HepG2 (cell line): ENCODE data around the gene CNDP1. TPM values are rescaled to one million over a fixed set of nuclear protein-coding genes. Genes with fewer than 3 reads are reported as not detected.

ENCODE experiments used
- ATAC-seq: fragments of 200-7000 bp; cut with Tn5 transposase; 3 replicates; pipeline ENCODE4 v1.9.1; 2020; ENCODE audit warnings: mild to moderate bottlenecking, moderate library complexity
- BruUV-seq: library from RNA; stranded (reverse); fragments of 400-500 nt; replicated peaks from 2 replicates; lab custom pipeline; 2021; lab: Mats Ljungman, UMichigan
- CTCF ChIA-PET: fragments of 300-600 bp; formaldehyde crosslinking; extraction: SDS; loops from one replicate; lab custom pipeline; 2021; ENCODE audit warnings: low total read pairs, inconsistent platforms, low intra/inter-chr PET ratio; lab: Yijun Ruan, JAX
- POLR2A ChIA-PET: fragments of 350-600 bp; sonication (Branson Sonifier 250); formaldehyde crosslinking; loops from one replicate; lab custom pipeline; 2020; ENCODE audit warnings: antibody characterized with exemption, inconsistent platforms; lab: Yijun Ruan, JAX
- DNase-seq: peaks from one replicate; pipeline ENCODE4 v3.0.0-alpha.2; 2015; ENCODE audit warnings: low spot score
- FAIRE-seq: peaks from 3 replicates; lab custom pipeline; 2011; peaks lifted over from hg19 to GRCh38; lab: Jason Lieb, UNC
- H2AFZ ChIP-seq: one replicate; pipeline ENCODE4 v1.6.1; 2011; ENCODE audit warnings: low read length, inconsistent platforms
- H3K27ac ChIP-seq: fragments of 300-600 bp; 3 replicates; pipeline ENCODE4 v1.8.0; 2011; ENCODE audit warnings: mixed run types, mild to moderate bottlenecking, mixed read lengths, low read length, inconsistent platforms; ENCODE audit not compliant: insufficient read depth; ENCODE audit errors: extremely low read length
- H3K27me3 ChIP-seq, 2 experiments: fragments of 200-600 bp in 1 of 2; 2 replicates in 1 of 2; 3 replicates in 1 of 2; pipeline versions ENCODE4 v1.6.0 to v1.8.0; 2011; ENCODE audit warnings: low read length in 2 of 2, mild to moderate bottlenecking in 2 of 2, moderate library complexity in 2 of 2, inconsistent platforms in 1 of 2; ENCODE audit not compliant: insufficient read depth in 2 of 2, control insufficient read depth in 1 of 2
- H3K36me3 ChIP-seq, 2 experiments: fragments of 200-600 bp in 1 of 2; replicated peaks in 1 of 2; 2 replicates in 1 of 2; 3 replicates in 1 of 2; pipeline versions ENCODE4 v1.5.1 to v1.8.0; 2011; ENCODE audit warnings: low read length in 2 of 2, inconsistent platforms in 1 of 2; ENCODE audit not compliant: insufficient read depth in 2 of 2, control insufficient read depth in 1 of 2
- H3K4me1 ChIP-seq: 2 replicates; pipeline ENCODE4 v1.5.1; 2012; ENCODE audit warnings: low read length, inconsistent platforms; ENCODE audit not compliant: insufficient read depth
- H3K4me2 ChIP-seq: 2 replicates; pipeline ENCODE4 v1.6.0; 2011; ENCODE audit warnings: low read depth, low read length, inconsistent platforms
- H3K4me3 ChIP-seq, 3 experiments: fragments of 200-600 bp in 1 of 3; sonication (generic), shearing (Covaris generic) in 1 of 3; replicated peaks in 1 of 3; 2 replicates each; pipeline ENCODE4 v1.5.1; 2011 to 2016; ENCODE audit warnings: low read length in 3 of 3, inconsistent platforms in 2 of 3, low read depth in 2 of 3, mild to moderate bottlenecking in 2 of 3, control low read depth in 1 of 3, mixed read lengths in 1 of 3; ENCODE audit not compliant: insufficient read depth in 1 of 3
- H3K79me2 ChIP-seq: one replicate; pipeline ENCODE4 v1.6.1; 2011; ENCODE audit warnings: low read length, inconsistent platforms; ENCODE audit not compliant: insufficient read depth
- H3K9ac ChIP-seq: 2 replicates; pipeline ENCODE4 v1.6.0; 2011; ENCODE audit warnings: mild to moderate bottlenecking, low read depth, low read length, inconsistent platforms; ENCODE audit not compliant: insufficient read depth
- H3K9me3 ChIP-seq: 2 replicates; pipeline ENCODE4 v1.5.1; 2012; ENCODE audit warnings: mild to moderate bottlenecking, low read length
- H4K20me1 ChIP-seq: 2 replicates; pipeline ENCODE4 v1.6.0; 2011; ENCODE audit warnings: inconsistent platforms, mild to moderate bottlenecking, low read length, moderate library complexity; ENCODE audit not compliant: insufficient read depth
- ADNP ChIP-seq: sonication (generic); formaldehyde crosslinking; IDR thresholded peaks from 2 replicates; pipeline ENCODE4 v1.4.0; 2020; ENCODE audit warnings: missing genetic modification reagents
- EP300 ChIP-seq, 3 experiments: sonication (generic) in 1 of 3; formaldehyde crosslinking in 1 of 3; IDR thresholded peaks; 2 replicates each; pipeline versions ENCODE4 v1.5.1 to v1.6.1; 2011 to 2020; ENCODE audit warnings: low read depth in 2 of 3, low read length in 2 of 3, borderline replicate concordance in 1 of 3, improper control_type of control experiment in 1 of 3, mild to moderate bottlenecking in 1 of 3, missing genetic modification reagents in 1 of 3, moderate library complexity in 1 of 3
- RAD51 ChIP-seq: fragments of 450-650 bp; IDR thresholded peaks from 2 replicates; pipeline ENCODE4 v1.6.1; 2016; ENCODE audit warnings: borderline replicate concordance
- SIN3B ChIP-seq: fragments of 150-350 bp; IDR thresholded peaks from 2 replicates; pipeline ENCODE4 v1.6.1; 2014; ENCODE audit warnings: low read length
- ZBTB40 ChIP-seq, 2 experiments: fragments of 450-650 bp in 1 of 2; sonication (generic) in 1 of 2; formaldehyde crosslinking in 1 of 2; IDR thresholded peaks; 2 replicates each; pipeline versions ENCODE4 v1.6.1 to v1.8.0; 2016 to 2022; ENCODE audit warnings: antibody characterized with exemption in 1 of 2, mild to moderate bottlenecking in 1 of 2, missing genetic modification reagents in 1 of 2
- ZNF230 ChIP-seq: sonication (generic); formaldehyde crosslinking; IDR thresholded peaks from 2 replicates; pipeline ENCODE4 v1.4.0; 2020; ENCODE audit warnings: mild to moderate bottlenecking, missing genetic modification reagents
- ZNF580 ChIP-seq: IDR thresholded peaks from 2 replicates; pipeline ENCODE4 v1.6.1; 2016; ENCODE audit warnings: low read depth, borderline replicate concordance
- ZNF724P ChIP-seq: sonication (generic); formaldehyde crosslinking; IDR thresholded peaks from 2 replicates; pipeline ENCODE4 v1.8.0; 2022; ENCODE audit warnings: missing genetic modification reagents, borderline replicate concordance
- WGBS: methylation state at CpG from one replicate; pipeline ENCODE4 v1.1.6; 2017; ENCODE audit warnings: low lambda C conversion rate; 5-methylcytosine and 5-hydroxymethylcytosine counted together
- in situ Hi-C: cut with HindIII; loops from 2 replicates; pipeline ENCODE4 v1.10.0; 2017; ENCODE audit warnings: low pct_unique_long_range_greater_than_20kb; ENCODE audit not compliant: extremely low pct_ligation_motif_present
- intact Hi-C: fragments of 100-400 bp; cut with micrococcal nuclease; formaldehyde crosslinking; loops from one replicate; pipeline ENCODE4 v1.10.0; 2022; ENCODE audit not compliant: unreplicated experiment
- polyA plus RNA-seq, 8 experiments: library from polyadenylated mRNA; depleted of rRNA in 3 of 8; stranded (reverse) in 7 of 8; unstranded in 1 of 8; fragments of >200 nt; fragmentation: Illumina TruSeq in 4 of 8; extraction: Trizol in 4 of 8; gene quantifications; 2 replicates each; pipeline versions ENCODE4 v1.2.1 to v1.2.3, GENCODE V29; 2011 to 2016; ENCODE audit warnings: low read depth in 4 of 8, missing spikeins in 1 of 8, mixed read lengths in 1 of 8; ENCODE audit not compliant: insufficient read depth in 1 of 8
- total RNA-seq, 5 experiments: library from RNA; depleted of rRNA; stranded (reverse); fragments of >200 nt; fragmentation: Illumina TruSeq; extraction: Trizol; gene quantifications; 2 replicates each; pipeline ENCODE4 v1.2.3, GENCODE V29; 2016; ENCODE audit warnings: low read depth in 1 of 5

The CNDP1 gene
- total and polyA plus RNA-seq, 2 of the 13 experiments (the other 11 are each of a cell fraction or from before 2014, with no cell fraction given), result 0.01 TPM; not detected in 1

GRCh38 chr18:74574916-74575315 is 40.6 kb downstream of the CNDP1 start:
- DNase-seq (no peak), ATAC-seq (no peak), FAIRE-seq (no peak)
- peaks cover 0 to 21% of the 10 kb centered on the region in 2 experiments; a peak in 1 of 5 replicates for H3K27me3 ChIP-seq
- no peak overlapping the region for H3K9ac ChIP-seq
- TF ChIP-seq SIN3B (no peak), ZNF724P (CRISPR knock-in tag) (no peak), EP300 (IDR thresholded peaks at IDR 0.05; ENCODE audit: low read depth in 2 of 2, low read length in 2 of 2) (no peak), EP300 (CRISPR knock-in tag; IDR thresholded peaks at IDR 0.05; ENCODE audit: borderline replicate concordance) (no peak), ZNF230 (no peak), ADNP (no peak), ZBTB40 (IDR thresholded peaks at IDR 0.05) (no peak), ZBTB40 (CRISPR knock-in tag; IDR thresholded peaks at IDR 0.05) (no peak), ZNF580 (CRISPR knock-in tag) (no peak), RAD51 (no peak)
- H3K4me1 ChIP-seq, result no peaks in the 10 kb centered on the region
- ChIA-PET POLR2A (no interaction called here), CTCF (no interaction called here)
- no peak overlapping the region for H3K4me3 ChIP-seq
- H3K4me2 ChIP-seq, result no peak overlapping the region
- no peaks in the 10 kb centered on the region for H3K79me2 ChIP-seq
- H3K27ac ChIP-seq, result no peak overlapping the region
- no peaks in the 10 kb centered on the region for H3K9me3 ChIP-seq
- intact Hi-C loops (no loop called here), in situ Hi-C loops (no loop called here)
- no peaks in the 10 kb centered on the region for H4K20me1 ChIP-seq
- no peaks in the 10 kb centered on the region for H3K36me3 ChIP-seq
- no TSS peak for BruUV-seq
- no peak overlapping the region for H2AFZ ChIP-seq
- 0% methylated on average over 2 of the region's 2 CpGs for WGBS
